ENCODE results near the gene PRR35.

DNA sequence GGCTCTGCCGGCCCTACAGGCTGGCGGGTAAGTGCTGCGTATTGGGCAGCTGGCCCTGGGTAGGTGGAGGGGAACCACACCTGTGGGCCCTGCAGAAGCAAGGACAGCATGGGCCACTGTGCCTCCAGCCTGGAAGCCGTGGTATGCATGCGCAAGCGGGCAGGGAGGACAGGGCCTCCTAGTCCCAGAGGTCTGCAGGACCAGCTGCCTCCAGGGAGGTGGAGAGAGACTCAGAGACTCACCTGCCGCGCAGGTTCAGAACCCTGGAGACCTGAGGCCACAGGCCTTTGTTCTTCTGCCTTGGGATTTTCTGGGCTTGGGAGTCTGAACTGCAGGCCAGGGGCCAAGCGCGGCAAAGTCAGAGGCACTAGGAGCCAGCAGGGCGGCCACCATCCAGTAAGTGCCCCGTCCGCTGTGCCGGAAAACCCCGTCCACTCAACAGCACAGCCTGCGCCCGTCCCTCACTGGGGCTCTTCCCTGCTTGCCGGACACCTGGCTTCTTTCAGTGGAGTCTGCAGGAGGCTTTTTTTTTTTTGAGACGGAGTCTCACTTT is 20.8 kb downstream of the PRR35 start:
- TF ChIP-seq, protein P1, sequence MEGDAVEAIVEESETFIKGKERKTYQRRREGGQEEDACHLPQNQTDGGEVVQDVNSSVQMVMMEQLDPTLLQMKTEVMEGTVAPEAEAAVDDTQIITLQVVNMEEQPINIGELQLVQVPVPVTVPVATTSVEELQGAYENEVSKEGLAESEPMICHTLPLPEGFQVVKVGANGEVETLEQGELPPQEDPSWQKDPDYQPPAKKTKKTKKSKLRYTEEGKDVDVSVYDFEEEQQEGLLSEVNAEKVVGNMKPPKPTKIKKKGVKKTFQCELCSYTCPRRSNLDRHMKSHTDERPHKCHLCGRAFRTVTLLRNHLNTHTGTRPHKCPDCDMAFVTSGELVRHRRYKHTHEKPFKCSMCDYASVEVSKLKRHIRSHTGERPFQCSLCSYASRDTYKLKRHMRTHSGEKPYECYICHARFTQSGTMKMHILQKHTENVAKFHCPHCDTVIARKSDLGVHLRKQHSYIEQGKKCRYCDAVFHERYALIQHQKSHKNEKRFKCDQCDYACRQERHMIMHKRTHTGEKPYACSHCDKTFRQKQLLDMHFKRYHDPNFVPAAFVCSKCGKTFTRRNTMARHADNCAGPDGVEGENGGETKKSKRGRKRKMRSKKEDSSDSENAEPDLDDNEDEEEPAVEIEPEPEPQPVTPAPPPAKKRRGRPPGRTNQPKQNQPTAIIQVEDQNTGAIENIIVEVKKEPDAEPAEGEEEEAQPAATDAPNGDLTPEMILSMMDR (conservative IDR thresholded peaks at IDR 0.05), result no peak
- TF ChIP-seq ZFX (IDR thresholded peaks at IDR 0.05), result no peak
